NOMO-1 treated with DMSO at 0.1 percent for 48 hours (cell line): ENCODE results near the gene PCDHGC5.

Experiments
- DNase-seq: peaks from one replicate; lab custom pipeline; 2025; ENCODE audit not compliant: unreplicated experiment; lab: John Stamatoyannopoulos, UW

The PCDHGC5 gene

DNA sequence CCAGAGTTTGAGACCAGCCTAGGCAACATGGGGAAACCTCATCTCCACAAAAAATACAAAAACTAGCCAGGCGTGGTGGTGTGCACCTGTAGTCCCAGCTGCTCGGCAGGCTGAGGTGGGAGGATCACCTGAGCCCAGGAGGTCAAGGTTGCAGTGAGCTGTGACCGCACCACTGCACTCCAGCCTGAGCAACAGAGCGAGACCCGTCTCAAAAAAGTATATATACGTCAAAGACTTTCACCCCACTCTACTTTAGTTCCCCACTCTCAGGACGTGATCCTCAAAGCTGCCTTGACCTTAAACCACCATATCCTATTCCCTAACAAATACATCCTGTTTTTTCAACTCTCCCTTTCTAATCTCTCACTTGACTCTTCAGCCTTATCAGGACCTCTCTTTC, 41.0 kb downstream of the PCDHGC5 start:
- no peak for DNase-seq

- no peak for DNase-seq
Measured at GRCh38 chr5:141532726-141533125, 43.8 kb downstream of the PCDHGC5 start.

DNA sequence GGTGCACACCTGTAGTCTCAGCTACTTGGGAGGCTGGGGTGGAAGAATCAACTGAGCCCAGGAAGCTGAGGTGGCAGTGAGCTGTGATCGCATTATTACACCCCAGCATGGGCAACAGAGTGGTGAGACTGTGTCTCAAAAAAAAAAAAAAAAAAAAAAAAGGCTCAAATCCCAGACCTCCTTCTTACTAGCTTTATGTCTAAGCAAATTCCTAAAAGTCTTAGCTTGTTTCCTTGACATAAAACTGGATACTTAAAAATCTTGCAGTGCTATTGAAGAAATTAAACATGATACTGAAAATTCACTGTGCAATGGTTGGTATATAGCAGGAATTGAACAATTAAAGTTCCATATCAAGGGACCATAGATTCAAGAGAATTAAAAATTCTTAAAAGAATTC, 45.0 kb downstream of the PCDHGC5 start:
- no peak for DNase-seq

- no peak for DNase-seq
Measured at GRCh38 chr5:141534492-141535213, 45.8 kb downstream of the PCDHGC5 start.
